Stimulated activated CD8-positive, alpha-beta memory T cell treated with anti-CD3 and anti-CD28 coated beads, Interleukin-2, amount 100 ng/mL, for 48 hours (primary cell): Measurements from ENCODE around the gene SLC35F3.
A peak's percentile ranks its signal among the peaks of the same experiment; 100 is the strongest.
"Not testable (repeated sequence)": the region's sequence is repeated elsewhere in the genome, so short reads cannot be mapped to it uniquely, and the experiment has no call there.

Source experiments
- DNase-seq, 2 donors: peaks; one replicate each; pipeline ENCODE4 v3.0.0-alpha.2; 2020; ENCODE audit warnings: low read depth in 2 of 2

Gene SLC35F3

DNA sequence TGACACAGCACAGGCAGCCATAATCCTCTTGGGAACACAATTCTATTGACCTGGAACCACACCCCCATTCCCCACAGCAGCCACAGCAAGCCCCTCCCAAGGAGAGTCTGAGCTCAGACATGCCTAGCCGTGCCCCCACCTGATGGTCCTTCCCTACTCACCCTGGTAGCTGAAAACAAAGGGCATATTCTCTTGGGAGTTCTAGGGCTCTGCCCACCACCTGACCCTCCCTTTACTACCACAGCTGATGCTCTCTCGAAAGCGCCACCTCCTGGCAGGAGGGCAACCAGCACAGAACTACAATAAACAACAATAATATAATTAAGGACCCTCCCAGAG, 283.9 kb downstream of the SLC35F3 start:
- no peak for DNase-seq

DNA sequence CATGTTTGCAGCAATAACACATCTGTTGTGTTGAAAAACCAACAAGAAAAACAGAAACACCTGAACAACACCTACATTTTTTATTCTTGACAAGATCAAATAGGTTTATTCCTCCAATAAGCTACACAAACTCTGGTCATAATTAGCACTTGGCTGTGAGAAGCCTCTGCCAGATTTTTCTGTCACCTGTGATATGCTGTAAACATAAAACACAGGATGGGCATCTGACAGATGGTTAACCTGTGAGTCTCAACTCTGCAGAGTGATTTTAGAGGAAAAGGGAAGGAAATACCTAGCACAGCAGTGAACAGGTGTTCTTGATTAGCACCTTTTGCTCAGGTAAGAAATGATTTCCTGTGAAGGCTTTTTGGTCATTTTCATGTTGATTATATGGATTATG, 293.4 kb downstream of the SLC35F3 start:
- no peak for DNase-seq

DNA sequence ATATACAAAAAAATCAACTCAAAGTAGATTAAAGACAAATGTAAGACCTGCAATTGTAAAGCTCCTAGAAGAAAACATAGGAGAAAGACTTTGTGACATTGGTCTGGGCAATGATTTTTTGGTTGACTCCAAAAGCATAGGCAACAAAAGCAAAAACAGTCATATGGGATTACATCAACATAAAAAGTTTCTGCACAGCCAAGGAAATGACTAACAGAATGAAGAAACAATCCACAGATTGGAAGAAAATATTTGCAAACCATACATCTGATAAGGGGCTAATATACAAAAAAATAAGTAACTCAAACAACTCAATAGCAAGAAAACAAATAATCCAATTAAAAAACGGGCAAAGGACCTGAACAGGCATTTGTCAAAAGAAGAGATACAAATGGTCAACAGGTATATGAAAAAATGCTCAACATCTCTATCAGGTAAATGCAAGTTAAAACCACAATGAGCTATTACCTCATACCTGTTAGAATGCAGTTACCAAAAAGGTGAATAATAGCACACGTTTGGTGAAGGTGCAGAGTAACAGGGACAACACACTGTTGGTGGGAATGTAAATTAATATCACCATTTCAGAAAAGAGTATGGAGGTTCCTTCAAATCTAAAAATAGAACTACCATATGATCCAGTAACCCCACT, 295.1 kb downstream of the SLC35F3 start:
- no peak for DNase-seq

DNA sequence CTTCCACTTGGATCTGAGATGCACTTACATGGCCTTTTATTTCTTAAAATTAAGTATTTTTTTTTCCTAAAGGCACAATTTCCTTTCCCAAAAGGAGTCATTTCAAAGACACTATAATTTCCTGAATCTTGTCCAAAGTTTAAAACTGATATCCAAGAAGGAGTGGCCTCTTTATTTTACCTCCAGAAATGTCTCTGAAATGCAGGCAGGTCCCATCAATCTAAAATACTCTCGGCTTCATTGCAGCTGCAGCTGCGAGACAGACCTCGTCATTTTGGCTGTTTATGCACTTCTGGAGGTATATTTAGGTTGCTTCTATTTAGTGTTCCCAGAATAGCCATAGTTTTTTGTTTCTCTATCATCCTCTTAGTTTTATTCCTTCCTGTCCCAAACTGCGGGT, 296.1 kb downstream of the SLC35F3 start:
- no peak for DNase-seq

DNA sequence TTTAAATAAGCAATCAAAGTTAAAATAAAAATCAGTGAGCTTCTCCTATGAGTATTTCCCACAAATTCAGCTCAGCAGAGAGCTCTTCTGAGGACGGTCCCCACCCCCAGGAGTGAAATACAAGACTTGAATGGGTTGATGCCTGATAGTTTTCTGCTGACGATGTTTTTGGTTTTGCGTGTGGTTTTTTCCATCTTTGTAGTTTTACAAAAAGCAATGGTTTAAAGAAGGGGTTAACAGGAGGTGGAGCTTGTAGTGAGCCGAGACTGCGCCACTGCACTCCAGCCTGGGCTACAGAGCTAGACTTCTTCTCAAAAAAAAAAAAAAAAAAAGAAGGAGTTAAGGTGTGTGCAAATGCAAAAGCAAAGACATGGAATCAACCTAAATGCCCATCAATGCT, 297.1 kb downstream of the SLC35F3 start:
- DNase-seq = no peak

DNA sequence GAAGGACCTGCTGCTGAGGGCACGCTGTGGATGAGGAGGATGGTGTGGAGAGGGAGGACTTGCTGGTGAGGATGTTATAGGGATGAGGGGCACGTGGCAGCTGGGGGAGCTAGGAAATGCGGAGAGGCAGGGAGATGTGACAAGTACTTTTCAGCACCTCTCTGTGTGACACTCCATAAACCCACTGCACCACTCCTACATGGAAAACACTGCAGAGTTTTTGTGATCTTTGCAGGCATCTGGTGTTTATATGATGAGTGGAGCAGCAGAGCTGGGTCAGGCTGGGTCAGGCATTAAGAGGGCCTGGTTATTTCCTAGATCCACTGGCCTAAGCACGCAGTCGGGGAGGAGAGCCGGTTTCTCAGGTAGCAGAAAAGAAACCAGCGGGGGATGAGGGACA, 301.5 kb downstream of the SLC35F3 start:
- DNase-seq = no peak

DNA sequence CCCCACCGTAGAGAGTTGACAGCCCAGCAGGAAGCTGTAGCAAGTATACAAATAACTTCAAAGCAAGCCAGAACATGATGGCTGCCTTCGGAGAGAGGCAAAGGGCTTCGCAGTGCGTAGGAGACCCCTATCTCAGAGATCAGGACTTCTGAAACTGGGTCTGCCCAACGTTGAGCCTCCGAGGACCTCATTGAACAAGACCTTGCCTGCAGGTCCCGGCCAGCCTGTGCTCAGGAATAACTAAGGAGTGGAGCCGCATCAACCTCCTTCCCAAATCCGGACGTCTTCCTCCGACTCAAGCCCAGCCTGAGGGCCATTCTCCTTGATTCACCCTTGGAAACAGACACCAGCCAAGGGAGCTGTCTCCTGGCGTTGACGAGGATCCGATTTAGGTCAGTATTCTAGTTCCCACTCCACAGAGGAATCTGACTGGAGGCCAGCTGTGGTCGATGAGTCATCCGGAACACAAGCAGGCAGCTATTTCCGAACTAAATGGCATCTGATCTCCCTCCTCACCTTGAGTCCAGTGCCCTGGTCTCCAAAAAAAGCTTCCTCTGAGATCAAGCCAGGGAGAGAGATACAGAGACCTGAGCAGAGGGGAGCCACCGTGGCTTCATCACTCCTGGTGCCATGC, 302.3 kb downstream of the SLC35F3 start:
- DNase-seq = no peak

DNA sequence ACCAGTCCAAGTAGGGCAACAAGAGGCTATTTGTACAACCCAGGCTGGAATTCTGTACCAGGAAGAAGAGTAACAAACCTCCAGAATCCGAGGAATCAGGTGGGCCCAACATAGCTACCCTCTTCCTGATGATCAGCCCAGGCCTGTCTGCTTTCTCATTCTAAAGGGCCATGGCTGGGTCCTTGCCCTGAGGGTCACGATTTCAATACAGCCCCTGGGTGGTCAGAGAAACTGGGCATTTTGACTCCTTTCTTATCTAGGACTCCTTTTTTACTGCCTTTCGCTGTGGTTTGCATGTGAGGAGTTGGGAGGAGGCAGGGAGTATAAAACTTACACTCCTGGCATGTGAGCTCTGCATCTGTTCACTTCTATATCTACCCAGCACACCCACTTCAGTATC, 303.9 kb downstream of the SLC35F3 start:
- DNase-seq = no peak

DNA sequence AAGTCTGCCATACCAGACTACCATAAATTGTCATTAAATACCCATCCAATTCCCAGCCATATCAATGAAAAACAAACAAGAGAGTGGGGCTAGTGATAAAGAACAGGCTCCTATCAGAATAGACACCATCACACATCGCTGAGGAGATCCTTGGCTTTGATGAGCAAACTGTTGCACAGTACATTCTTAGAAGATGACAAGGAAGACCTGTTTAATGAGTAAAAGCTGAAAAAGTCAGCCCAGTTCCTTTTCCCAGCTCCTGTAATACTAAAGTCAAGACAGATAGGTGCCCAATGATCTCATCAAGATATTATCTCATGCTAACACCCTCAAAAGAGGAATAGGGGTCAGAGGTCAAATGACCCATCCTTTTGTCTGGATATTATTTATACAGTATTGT, 304.3 kb downstream of the SLC35F3 start:
- DNase-seq = no peak

DNA sequence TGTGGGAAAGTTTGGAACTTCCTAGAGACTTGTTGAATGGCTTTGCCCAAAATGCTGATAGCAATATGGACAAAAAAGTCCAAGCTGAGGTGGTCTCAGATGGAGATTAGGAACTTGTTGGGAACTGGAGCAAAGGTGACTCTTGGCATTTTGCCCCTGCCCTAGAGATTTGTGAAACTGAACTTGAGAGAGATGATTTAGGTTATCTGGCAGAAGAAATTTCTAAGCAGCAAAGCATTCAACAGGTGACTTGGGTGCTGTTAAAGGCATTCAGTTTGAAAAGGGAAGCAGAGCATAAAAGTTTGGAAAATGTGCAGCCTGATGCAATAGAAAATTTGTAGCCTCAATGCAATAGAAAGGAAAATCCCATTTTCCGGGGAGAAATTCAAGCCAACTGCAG, 306.0 kb downstream of the SLC35F3 start:
- not testable (repeated sequence) for DNase-seq

DNA sequence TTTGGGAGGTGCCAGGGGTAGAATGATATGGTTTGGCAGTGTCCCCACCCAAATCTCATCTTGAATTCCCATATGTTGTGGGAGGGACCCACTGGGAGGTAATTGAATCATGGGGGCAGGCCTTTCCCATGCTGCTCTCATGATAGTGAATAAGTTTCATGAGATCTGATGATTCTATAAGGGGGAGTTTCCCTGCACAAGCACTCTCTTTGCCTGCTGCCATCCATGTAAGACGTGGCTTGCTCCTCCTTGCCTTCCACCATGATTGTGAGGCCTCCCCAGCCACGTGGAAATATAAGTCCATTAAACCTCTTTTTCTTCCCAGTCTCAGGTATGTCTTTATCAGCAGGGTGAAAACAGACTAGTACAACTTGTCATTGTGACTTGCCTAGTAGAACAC, 307.4 kb downstream of the SLC35F3 start:
- not testable (repeated sequence) for DNase-seq

DNA sequence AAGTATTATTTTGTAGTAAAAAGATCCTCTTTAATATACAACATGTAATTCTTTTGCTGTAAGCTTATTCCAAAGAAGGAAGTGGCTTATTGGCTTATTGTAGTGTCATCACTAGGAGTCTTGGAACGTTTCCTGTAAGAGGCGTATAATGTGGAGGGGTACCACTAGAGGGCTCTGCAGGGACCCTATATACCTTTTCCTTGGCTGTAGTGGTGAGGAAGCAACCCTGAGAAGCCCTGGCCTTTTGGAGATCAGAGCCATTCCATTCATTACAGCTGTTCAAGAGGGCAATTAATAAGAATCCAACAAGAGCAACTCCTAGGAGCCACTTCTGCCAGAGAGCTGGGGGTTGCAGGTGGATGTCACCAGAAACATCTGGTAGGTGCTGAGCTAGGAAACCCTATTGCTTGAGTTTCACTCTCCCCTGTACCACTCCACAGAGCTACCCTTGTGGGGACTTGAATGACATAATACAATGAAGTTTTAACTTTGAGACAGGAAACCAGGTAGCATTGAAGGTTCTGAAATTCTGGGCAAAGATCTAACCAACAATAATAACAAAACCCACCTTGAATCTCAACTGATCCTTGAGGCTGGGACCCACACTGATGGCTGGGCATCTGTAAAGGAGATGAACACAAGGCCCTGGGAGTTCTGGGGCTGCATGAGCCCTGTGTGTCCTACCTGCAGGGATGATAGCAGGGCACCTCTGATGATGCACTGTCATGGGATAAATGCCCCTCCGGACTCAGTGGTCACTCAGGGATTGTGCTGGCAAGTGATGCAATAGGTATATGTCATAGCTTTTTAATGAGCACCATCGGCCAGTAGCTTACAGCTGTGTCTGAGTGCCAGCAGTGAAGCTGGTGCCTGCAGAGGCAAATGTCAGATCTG, 308.5 kb downstream of the SLC35F3 start:
- no peak for DNase-seq

DNA sequence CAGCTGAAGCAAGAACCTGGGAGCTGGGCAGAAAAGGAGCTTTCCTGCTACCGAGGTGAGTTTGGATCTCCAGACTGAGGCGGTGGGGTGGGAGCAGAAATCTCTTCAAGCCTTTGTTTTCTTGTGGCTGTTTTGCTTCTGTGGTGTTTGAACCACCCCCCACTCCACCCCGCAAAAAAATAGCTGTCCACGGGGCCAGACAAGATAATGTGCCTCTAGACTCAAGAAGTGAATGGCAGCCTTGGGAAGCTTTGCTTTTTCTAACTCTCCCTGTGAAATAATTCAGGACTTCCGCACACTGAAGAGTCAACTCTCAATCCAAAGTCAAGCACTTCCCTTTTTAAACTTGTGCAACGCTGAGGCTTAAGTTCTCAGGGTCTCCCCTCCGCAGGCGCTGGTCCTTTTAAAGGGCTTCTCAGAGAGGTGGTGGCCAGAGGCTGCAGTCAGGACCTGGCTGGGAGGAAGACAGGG, 309.2 kb downstream of the SLC35F3 start:
- no peak for DNase-seq

DNA sequence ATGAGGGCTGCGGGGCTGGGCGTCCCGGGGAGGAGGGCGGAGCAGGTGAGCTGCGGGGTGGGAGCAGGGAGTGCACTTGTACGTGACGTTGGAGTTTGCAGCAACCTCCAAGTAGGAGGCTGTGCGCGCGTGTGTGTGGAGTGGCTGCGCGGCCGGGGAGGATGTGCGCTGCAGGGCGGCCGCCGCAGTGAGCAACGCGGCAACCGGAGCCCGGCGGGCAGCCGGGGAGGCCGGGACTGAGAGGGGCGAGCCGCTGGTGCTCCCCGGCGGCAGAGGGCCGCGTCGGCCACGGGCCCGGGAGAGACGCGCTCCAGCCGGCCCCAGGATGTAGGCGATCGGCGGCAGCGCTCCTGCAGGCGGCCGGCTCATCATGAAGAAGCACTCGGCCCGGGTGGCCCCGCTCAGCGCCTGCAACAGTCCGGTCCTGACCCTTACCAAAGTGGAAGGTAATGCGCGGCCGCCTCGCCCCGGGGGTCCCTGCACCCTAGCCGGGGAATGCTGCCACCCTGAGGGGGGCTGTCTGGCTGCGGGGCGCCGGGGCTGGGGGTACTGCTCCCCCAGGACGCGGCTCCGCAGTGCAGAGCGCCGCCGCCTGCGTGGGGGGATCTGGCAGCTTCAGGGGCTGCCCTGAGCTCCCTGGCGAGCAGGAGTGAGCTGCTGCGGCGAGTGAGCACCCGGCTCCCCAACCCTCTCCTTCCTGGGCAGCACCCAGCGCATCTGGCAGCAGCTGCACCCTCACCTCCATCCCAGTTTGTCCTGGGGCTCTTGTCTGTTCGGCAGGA, 309.8 kb downstream of the SLC35F3 start:
- DNase-seq = peak in 1 of 2 donors; percentile 20

DNA sequence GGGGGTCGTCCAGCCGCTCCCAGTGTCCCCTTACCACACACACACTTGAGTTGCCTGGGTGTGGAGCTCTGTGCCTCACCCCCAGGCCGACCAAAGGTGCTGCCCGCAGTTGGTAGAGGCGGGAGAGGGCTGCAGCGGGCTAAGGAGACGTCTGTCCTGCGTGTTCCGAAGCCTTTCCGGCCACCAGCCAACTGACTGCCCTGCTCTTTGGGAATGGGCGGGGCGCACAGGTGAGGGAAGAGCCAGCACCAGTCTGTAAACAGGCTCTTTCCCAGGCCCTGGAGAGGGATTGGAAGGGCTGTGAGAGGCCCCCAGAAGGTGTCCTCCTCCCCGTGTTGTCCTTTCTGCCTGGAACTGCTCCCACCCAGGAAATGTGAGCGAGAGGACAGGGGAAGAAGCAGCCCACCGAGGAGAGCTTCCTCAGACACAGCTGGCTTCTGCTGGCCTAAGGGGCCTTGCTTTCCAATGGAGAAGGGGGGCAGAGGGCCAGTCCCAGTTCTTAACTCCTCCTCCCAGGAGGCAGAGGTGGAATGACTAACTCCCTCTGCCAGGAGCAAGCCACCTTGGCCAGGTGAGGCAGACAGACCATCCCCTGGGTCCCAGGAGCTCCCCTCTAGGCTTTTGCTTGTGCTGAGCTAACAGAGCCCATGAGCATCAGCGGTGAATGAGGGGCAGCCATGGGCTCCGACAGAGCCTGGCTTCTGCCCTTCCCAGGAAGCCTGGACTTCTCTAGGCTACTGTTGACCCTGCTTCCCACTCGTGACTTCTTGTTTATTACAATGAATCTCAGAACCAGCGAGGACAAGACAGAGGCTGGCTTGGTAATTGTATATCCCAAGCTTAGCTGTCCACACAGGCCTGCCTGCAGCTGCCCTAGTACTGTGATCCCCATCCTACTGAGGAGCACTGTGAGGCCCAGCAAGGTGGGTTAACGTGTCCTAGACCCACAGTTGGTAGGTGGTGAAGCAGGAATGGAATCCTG, 310.7 kb downstream of the SLC35F3 start:
- no peak for DNase-seq

DNA sequence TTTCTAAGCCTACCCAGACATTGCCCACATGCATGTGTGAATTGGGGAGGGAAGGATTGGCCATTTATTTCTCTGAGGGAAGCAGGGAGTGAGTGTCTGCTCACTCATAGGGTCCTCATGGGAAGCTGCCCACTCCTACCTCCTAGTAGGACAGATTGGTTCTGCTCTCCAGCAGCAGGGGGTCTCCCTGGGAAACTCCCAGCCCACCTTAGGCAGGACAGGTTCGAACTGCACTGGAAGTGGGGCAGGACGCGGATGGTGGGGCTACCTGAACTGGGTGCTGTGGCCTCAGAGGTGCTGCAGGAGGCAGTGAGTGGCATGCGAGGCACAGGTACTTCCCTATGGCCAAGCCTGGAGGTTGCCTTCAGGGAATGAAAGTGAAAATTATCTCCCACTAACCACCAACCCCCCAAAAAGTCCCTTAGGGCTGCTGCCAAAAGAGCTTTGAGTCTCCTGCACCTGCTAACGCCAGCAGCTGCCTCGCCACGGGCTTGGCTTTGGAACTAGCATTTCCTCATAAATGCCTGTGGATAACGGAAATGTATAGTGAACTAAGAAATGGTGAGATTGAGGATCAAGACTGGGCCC, 311.7 kb downstream of the SLC35F3 start:
- DNase-seq = no peak

DNA sequence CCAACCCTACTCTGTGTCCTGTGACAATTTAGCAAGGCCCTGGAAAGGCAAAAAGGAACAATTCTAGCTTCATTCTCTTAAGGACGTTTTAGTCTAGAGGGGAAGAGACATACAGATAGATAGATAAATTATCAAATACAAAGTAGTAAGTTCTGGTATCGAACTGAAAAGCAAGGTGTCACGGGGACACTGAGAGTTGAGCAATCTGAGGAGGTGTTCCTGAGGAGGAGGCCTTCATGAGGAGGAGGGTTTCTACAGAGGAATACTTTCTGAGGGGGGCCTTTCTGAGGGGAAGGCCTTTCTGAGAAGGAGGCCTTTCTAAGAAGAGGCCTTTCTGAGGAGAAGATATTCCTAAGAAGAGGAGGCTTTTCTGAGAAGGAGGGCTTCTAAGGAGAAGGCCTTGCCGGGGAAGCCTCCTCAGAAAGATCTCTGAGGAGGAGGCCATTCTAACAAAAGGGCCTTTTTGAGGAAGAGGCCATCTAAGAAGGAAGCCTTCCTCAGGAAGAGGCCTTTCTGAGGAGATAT, 312.9 kb downstream of the SLC35F3 start:
- no peak for DNase-seq

DNA sequence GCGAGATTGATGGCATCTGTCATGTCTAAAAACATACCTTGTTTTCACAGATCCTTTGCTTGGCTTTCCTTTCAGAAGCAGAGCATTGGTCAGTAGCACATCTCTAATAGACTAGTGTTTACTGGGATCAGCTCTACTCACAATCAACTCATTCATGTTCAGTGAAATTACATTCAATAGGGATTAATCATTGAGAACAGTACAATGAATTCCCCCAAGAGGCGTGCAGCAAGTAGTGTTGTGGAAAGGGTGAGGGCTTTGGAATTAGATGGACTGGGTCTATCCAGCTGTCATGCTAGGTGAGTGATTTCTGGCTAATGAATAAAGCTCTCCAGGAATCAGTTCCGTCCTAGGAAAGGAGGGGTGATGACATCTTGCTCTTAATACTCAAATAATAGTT, 313.6 kb downstream of the SLC35F3 start:
- DNase-seq = no peak

DNA sequence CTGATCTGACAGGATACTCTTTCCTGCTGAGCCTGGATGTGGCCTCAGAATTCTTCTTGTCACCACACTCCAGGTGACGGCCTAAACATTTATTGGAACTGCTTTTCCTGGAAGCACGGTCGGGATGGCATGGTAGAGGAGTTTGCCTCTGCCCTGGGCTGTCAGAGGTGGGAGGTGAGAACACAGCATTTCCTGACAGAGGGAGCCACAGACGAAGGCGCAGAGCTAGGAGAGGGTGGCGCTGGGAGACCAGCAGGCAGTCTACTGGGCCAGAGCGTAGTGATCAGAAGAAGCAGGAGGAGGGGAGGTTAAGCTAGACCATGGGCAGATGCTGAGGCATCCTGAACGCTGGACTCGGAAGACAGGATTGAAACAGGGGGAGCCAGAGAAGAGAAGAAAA, 315.2 kb downstream of the SLC35F3 start:
- DNase-seq = no peak

DNA sequence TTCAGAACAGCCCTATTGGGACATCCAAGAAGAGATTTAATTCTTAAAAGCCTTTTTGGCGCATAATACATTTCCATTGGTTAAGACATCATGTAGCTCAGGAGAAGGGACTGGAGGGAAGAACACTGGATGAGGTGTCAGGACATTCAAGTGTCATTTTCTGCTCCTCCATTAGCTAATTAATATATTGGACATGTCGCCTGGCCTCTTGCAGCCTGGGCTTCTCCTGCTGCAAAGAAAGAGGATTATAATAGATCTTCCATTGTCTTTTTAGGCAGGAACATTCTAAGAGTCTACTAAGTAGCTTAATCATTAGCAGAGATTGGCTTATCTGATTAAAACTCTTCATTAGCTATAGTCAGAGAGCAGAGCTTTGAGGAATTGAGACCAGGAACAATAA, 317.1 kb downstream of the SLC35F3 start:
- no peak for DNase-seq
